ENCODE measurements around the gene CARM1.

CARM1 gene

GRCh38 chr19:10846500-10847202 lies 24.7 kb upstream of the CARM1 start:
- DNase-seq (ENCODE audit: extremely low spot score): no peak
- TF ChIP-seq, protein P1, sequence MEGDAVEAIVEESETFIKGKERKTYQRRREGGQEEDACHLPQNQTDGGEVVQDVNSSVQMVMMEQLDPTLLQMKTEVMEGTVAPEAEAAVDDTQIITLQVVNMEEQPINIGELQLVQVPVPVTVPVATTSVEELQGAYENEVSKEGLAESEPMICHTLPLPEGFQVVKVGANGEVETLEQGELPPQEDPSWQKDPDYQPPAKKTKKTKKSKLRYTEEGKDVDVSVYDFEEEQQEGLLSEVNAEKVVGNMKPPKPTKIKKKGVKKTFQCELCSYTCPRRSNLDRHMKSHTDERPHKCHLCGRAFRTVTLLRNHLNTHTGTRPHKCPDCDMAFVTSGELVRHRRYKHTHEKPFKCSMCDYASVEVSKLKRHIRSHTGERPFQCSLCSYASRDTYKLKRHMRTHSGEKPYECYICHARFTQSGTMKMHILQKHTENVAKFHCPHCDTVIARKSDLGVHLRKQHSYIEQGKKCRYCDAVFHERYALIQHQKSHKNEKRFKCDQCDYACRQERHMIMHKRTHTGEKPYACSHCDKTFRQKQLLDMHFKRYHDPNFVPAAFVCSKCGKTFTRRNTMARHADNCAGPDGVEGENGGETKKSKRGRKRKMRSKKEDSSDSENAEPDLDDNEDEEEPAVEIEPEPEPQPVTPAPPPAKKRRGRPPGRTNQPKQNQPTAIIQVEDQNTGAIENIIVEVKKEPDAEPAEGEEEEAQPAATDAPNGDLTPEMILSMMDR (IDR thresholded peaks at IDR 0.05; ENCODE audit: control extremely low read depth, extremely low read depth, low read depth, missing control alignments): no peak
- ChIA-PET POLR2A (no interaction called here), CTCF (interaction anchor here (1.0 to 4.1 kb wide), 5 partner anchors 8 to 129 kb away, joined by 3 to 28 read pairs (median 3); partner anchors contain the start of genes DNM2 and TMED1)

DNA sequence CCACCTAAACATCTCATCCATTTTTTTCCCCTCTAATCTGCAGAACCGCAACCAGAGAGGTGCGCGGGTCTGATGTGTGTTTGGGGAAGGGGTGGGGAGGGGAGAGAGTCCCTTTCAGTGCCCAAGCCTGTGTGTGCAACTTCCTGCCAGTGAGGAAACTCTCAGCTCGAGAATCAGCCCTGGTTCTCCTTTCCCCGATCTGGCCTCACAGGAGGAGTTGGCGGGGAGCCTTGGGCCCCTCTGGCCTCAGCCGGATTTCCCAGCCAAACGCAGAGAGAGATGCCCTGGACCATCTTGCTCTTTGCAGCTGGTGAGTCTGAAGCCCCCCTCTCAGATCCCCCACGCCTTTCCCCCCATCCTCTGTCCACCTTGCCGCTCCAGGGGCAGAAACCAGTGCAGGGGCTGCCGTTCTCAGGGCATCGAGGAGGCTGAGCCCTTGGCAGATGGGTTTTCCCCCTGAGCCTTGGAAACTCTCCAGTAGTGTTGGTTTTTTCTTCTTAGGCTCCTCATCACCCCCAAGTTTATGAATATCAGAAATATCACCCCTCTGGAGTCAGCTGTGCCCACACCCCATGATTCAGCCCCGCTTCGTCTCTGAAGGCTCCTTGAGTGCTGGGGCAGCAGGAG lies 23.0 kb upstream of the CARM1 start, which contains the start of gene C19orf38:
TSS of gene C19orf38 (plus strand) at position 186 of the 627 bp plus-strand sequence. CDS start at position 280, 94 bp downstream.
- peak; percentile 48 for DNase-seq (ENCODE audit: extremely low spot score)
- POLR2A ChIA-PET: interaction anchor here (1.1 kb wide), 1 partner anchor 12 kb away, joined by 3 read pairs; the partner anchor contains the start of gene TMED1
- CTCF ChIA-PET: interaction anchor here (3.1 to 7.6 kb wide), 3 partner anchors 10 to 16 kb away, joined by 12 to 71 read pairs (median 28); no protein-coding TSS in a partner anchor
- TF ChIP-seq, protein P1 (IDR thresholded peaks at IDR 0.05; ENCODE audit: control extremely low read depth, extremely low read depth, low read depth, missing control alignments): no peak

GRCh38 chr19:10850631-10851030 lies 20.7 kb upstream of the CARM1 start:
- ChIA-PET POLR2A (no interaction called here), CTCF (interaction anchor here (1.0 to 7.6 kb wide), 5 partner anchors 7 to 269 kb away, joined by 3 to 71 read pairs (median 5); no protein-coding TSS in a partner anchor)
- DNase-seq (ENCODE audit: extremely low spot score): no peak
- TF ChIP-seq, protein P1 (IDR thresholded peaks at IDR 0.05; ENCODE audit: control extremely low read depth, extremely low read depth, low read depth, missing control alignments): no peak

DNA sequence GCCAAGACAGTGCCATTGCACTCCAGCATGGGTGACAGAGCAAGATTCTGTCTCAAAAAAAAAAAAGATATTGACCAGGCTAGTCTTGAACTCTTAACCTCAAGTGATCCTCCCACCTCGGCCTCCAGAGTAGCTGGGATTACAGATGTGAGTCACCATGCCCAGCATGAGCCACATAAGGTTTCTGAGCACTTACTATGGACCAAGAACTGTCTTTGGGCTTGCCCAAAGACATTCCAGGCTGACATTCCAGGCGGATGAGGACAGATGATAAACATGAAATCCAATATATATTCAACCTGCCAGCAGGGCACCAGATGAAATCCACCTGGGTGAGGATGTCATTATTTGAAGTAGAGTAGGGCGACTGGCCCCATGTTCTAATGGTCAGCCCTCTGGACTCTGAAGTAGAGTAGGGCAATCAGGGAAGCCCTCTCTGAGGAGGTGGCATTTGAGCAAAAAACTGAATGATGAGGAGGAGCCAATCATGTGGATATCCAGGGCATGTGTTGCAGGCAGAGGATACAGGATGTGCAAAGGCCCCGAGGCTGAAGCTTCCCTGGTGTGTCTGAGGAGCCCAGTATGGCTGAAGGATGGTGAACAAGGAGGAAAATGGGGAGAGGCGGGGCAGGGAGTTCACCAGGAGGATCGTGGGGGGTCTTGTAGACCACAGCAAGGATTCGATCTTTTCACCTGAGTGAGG lies 19.1 kb upstream of the CARM1 start:
- CTCF ChIA-PET: interaction anchor here (1.5 to 7.6 kb wide), 2 partner anchors 12 to 21 kb away, joined by 3 to 71 read pairs; no protein-coding TSS in a partner anchor
- no peak for DNase-seq (ENCODE audit: extremely low spot score)
- POLR2A ChIA-PET: interaction anchor here (0.6 kb wide), 1 partner anchor 122 kb away, joined by 3 read pairs; no protein-coding TSS in a partner anchor
- TF ChIP-seq, protein P1 (IDR thresholded peaks at IDR 0.05; ENCODE audit: control extremely low read depth, extremely low read depth, low read depth, missing control alignments): no peak

- no peak for DNase-seq (ENCODE audit: extremely low spot score)
- CTCF ChIA-PET: interaction anchor here (1.5 to 7.6 kb wide), 4 partner anchors 11 to 136 kb away, joined by 4 to 71 read pairs (median 8); partner anchors contain the start of genes DNM2 and TMED1
- TF ChIP-seq, protein P1 (IDR thresholded peaks at IDR 0.05; ENCODE audit: control extremely low read depth, extremely low read depth, low read depth, missing control alignments): no peak
- POLR2A ChIA-PET: no interaction called here
Measured at GRCh38 chr19:10852941-10853340, 18.4 kb upstream of the CARM1 start.
